Body of pancreas (tissue), 4 donors: ENCODE data around the gene CYP3A5. TPM values are rescaled to one million over a fixed set of nuclear protein-coding genes. Genes with fewer than 3 reads are reported as not detected.
A peak's percentile ranks its signal among the peaks of the same experiment; 100 is the strongest.

ENCODE experiments used
- ATAC-seq: fragments of 150-250 bp; one replicate; pipeline ENCODE4 v1.9.1; 2016
- DNase-seq, 4 donors: peaks; one replicate each; pipeline ENCODE4 v3.0.0-alpha.2; 2019
- H3K27ac ChIP-seq, 4 donors: fragments of 200-600 bp; sonication (generic); 1 replicate in 3 of 4; 2 replicates in 1 of 4; pipeline versions ENCODE4 v1.5.1 to v1.6.1; 2016 to 2019; ENCODE audit warnings: mild to moderate bottlenecking in 1 of 4, mixed read lengths in 1 of 4, moderate library complexity in 1 of 4
- H3K27me3 ChIP-seq, 2 donors: fragments of 200-600 bp; sonication (generic); one replicate each; pipeline ENCODE4 v1.6.0; 2016; ENCODE audit warnings: mild to moderate bottlenecking in 1 of 2
- H3K36me3 ChIP-seq, 2 donors: fragments of 200-600 bp; sonication (generic); replicated peaks in 1 of 2; 2 replicates each; pipeline ENCODE4 v1.5.1; 2016; ENCODE audit warnings: low read depth in 2 of 2; ENCODE audit not compliant: insufficient read depth in 1 of 2
- H3K4me1 ChIP-seq: fragments of 200-600 bp; sonication (generic); one replicate; pipeline ENCODE4 v1.6.0; 2016
- H3K4me3 ChIP-seq, 2 donors: fragments of 200-600 bp; sonication (generic); 1 replicate in 1 of 2; 2 replicates in 1 of 2; pipeline ENCODE4 v1.5.1; 2016 to 2019
- H3K9me3 ChIP-seq, 3 donors: fragments of 200-600 bp; sonication (generic); 1 replicate in 2 of 3; 2 replicates in 1 of 3; pipeline ENCODE4 v1.5.1; 2016
- POLR2A ChIP-seq, 3 donors: fragments of 450-650 bp; IDR thresholded peaks; one replicate each; pipeline ENCODE4 v1.6.1; 2016; ENCODE audit warnings: antibody characterized with exemption in 3 of 3, mild to moderate bottlenecking in 2 of 3
- WGBS, 2 donors: methylation state at CpG; one replicate each; pipeline ENCODE4 v1.1.5; 2017; 5-methylcytosine and 5-hydroxymethylcytosine counted together
- intact Hi-C: fragments of 100-400 bp; cut with DNase I; formaldehyde crosslinking; loops from one replicate; pipeline ENCODE4 v1.15.1; 2023
- total RNA-seq, 2 donors: library from RNA; depleted of rRNA; stranded (reverse); fragments of >200 nt; gene quantifications; one replicate each; pipeline ENCODE4 v1.1.0, GENCODE V29; 2016
- TF ChIP-seq, protein P1 (sequence below), 7 experiments: fragments of 450-650 bp in 4 of 7; fragments of 200-600 bp in 3 of 7; sonication (generic) in 3 of 7; IDR thresholded peaks; one replicate each; pipeline ENCODE4 v1.5.1; 2016 to 2019; ENCODE audit warnings: antibody characterized with exemption in 7 of 7

Gene CYP3A5
- total RNA-seq, 2 donors from 2014 or later: 170 to 358 TPM

DNA sequence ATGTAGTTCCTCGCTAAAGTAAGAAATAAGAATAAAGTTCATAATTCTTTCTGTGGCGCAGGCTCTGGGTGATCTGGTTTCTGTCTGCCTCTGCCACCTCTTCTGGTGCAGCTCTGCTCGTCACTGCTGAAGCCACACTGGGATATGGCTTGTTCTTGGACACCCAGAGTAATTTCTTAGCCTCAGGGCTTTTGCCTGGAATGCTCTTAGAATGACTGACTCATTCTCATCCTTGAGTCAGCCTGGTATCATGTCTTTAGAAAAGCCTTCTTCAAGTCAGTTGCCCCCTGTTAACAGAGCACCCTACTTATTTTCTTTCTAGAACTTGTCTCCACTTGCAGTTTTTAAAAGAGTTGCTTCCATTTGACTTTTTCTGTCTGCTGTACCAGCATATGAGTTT lies 61.1 kb downstream of the CYP3A5 start:
- Histone ChIP-seq H3K27me3 (no peaks in the 10 kb centered on the region), H3K9me3 (no peaks in the 10 kb centered on the region), H3K4me3 (no peak overlapping the region), H3K36me3 (peaks cover 9 to 33% of the 10 kb centered on the region in 2 donors), H3K4me1 (peaks cover 16% of the 10 kb centered on the region), H3K27ac (no peak overlapping the region)
- ATAC-seq (no peak), DNase-seq (no peak)
- intact Hi-C loops: no loop called here
- TF ChIP-seq, protein P1, sequence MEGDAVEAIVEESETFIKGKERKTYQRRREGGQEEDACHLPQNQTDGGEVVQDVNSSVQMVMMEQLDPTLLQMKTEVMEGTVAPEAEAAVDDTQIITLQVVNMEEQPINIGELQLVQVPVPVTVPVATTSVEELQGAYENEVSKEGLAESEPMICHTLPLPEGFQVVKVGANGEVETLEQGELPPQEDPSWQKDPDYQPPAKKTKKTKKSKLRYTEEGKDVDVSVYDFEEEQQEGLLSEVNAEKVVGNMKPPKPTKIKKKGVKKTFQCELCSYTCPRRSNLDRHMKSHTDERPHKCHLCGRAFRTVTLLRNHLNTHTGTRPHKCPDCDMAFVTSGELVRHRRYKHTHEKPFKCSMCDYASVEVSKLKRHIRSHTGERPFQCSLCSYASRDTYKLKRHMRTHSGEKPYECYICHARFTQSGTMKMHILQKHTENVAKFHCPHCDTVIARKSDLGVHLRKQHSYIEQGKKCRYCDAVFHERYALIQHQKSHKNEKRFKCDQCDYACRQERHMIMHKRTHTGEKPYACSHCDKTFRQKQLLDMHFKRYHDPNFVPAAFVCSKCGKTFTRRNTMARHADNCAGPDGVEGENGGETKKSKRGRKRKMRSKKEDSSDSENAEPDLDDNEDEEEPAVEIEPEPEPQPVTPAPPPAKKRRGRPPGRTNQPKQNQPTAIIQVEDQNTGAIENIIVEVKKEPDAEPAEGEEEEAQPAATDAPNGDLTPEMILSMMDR (IDR thresholded peaks at IDR 0.05): no peak
- no peak for TF ChIP-seq POLR2A (IDR thresholded peaks at IDR 0.05)
- 92 to 98% methylated on average over 3 of the region's 3 CpGs for WGBS, 2 donors

- intact Hi-C loops: no loop called here
- no peak for ATAC-seq
- WGBS, 2 donors: 6 to 13% methylated on average over 14 to 22 of the region's 22 CpGs
Measured at GRCh38 chr7:99617192-99617781, 62.5 kb downstream of the CYP3A5 start.

DNA sequence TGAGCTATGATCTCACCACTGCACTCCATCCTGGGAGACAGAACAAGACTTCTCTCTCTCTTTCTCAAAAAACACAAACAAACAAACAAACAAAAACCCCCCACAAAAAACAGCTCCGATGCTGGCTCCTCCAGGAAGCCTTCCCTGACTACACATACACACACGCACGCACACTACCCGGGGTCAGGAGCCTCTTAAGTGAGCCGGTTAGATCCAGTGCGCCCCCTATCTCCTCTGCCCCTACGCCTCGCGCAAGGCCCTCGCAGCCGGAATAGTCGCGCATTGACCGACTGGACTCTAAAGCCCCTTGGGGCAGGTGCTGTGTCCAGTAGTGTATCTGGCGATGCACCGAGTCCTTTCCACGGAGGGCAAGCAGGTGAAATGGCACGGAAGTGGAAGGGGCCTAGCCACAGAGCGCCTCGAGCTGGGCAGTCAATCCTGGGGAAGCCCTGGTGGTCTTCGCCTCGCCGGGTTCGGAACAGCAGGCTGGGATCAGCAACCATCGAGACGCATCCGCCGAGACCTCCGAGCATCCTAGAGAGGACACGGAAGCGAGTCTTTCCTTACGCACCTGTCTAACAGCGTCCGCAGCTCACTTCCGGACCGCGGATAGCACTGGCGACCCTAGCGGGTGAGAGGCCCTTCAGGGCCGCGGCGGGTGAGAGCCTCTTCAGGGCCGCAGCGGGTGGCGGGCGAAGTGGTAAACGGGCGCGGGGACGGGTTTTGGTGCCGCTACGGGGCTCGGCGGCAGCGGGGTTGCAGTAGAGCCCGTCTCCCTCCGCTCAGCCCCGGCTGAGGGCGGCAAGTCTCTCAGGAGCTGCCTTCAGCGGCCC lies 63.2 kb downstream of the CYP3A5 start, which contains the start of gene ZSCAN25:
Gene ZSCAN25 (plus strand): TSS at position 588 of the 833 bp plus-strand sequence. CDS start 2,661 bp downstream, outside the sequence.
- intact Hi-C loops: no loop called here
- Histone ChIP-seq H3K4me3 (peak within 1 kb of the TSS; percentile 93 to 99), H3K36me3 (peaks cover 9 to 20% of the 10 kb centered on the region in 2 donors), H3K9me3 (no peaks in the 10 kb centered on the region), H3K27me3 (no peaks in the 10 kb centered on the region), H3K4me1 (peaks cover 16% of the 10 kb centered on the region), H3K27ac (peak within 1 kb of the TSS; percentile 70 to 92 (median 85))
- DNase-seq: peak; percentile 87 to 92 (median 90)
- TF ChIP-seq, protein P1 (IDR thresholded peaks at IDR 0.05): peak in 5 of 7 experiments; percentile 5 to 51 (median 32)
- TF ChIP-seq POLR2A (IDR thresholded peaks at IDR 0.05): peak; percentile 34 to 80 (median 80)
- 0% methylated on average over 13 to 59 of the region's 60 CpGs for WGBS, 2 donors
- ATAC-seq: peak; percentile 97

More at GRCh38 chr7:99617192-99617781, 62.5 kb downstream of the CYP3A5 start:
- Histone ChIP-seq H3K27ac (peak overlapping the region; percentile 70 to 92 (median 85)), H3K9me3 (no peaks in the 10 kb centered on the region), H3K36me3 (peaks cover 9 to 24% of the 10 kb centered on the region in 2 donors), H3K4me1 (peaks cover 16% of the 10 kb centered on the region), H3K27me3 (no peaks in the 10 kb centered on the region), H3K4me3 (peak overlapping the region; percentile 93 to 99)
- TF ChIP-seq POLR2A (IDR thresholded peaks at IDR 0.05): no peak
- TF ChIP-seq, protein P1 (IDR thresholded peaks at IDR 0.05): no peak
- no peak for DNase-seq

- Histone ChIP-seq H3K9me3 (no peaks in the 10 kb centered on the region), H3K27ac (peak overlapping the region in 2 of 4 donors; percentile 83 to 92)
- intact Hi-C loops: no loop called here
Measured at GRCh38 chr7:99615989-99616358, 63.8 kb downstream of the CYP3A5 start.

More at GRCh38 chr7:99615989-99616358, 63.8 kb downstream of the CYP3A5 start:
- H3K36me3 ChIP-seq: peaks cover 9 to 15% of the 10 kb centered on the region in 2 donors
- H3K27me3 ChIP-seq: no peaks in the 10 kb centered on the region
- no peak overlapping the region for H3K4me3 ChIP-seq
- TF ChIP-seq, protein P1 (IDR thresholded peaks at IDR 0.05): no peak
- TF ChIP-seq POLR2A (IDR thresholded peaks at IDR 0.05): no peak
- 87 to 89% methylated on average over 5 of the region's 5 CpGs for WGBS, 2 donors
- ATAC-seq (no peak), DNase-seq (no peak)
- H3K4me1 ChIP-seq: peaks cover 16% of the 10 kb centered on the region
